ENCODE data around the gene INSC.

The INSC gene

GRCh38 chr11:15139958-15140659 lies 25.4 kb downstream of the INSC start:
- TF ChIP-seq CTCF (IDR thresholded peaks at IDR 0.05; ENCODE audit: low read depth, low read length): no peak
- no peak for DNase-seq (ENCODE audit: extremely low read depth, low read depth)

- no peak for TF ChIP-seq CTCF (IDR thresholded peaks at IDR 0.05; ENCODE audit: low read depth, low read length)
- no peak for DNase-seq (ENCODE audit: extremely low read depth, low read depth)
Observed at GRCh38 chr11:15141381-15141780, 26.7 kb downstream of the INSC start.

DNA sequence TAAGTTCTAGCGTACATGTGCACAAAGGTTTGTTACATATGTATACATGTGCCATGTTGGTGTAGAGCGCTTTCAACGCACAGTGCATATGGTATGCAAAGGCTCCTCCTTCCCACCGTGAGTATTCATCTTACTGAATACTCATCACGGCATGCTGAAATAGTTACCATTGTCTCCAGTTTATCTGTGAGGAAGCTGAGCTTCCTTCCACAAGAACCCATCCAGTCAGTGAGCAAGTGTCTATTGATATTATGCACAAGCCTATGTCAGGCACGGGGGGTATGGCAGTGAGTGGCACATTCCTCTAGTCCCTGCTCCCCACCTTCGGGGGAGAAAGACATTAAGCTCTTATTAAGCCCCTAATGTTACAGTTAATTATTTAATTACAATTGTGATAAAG lies 28.1 kb downstream of the INSC start:
- no peak for DNase-seq (ENCODE audit: extremely low read depth, low read depth)
- TF ChIP-seq CTCF (IDR thresholded peaks at IDR 0.05; ENCODE audit: low read depth, low read length): no peak

DNA sequence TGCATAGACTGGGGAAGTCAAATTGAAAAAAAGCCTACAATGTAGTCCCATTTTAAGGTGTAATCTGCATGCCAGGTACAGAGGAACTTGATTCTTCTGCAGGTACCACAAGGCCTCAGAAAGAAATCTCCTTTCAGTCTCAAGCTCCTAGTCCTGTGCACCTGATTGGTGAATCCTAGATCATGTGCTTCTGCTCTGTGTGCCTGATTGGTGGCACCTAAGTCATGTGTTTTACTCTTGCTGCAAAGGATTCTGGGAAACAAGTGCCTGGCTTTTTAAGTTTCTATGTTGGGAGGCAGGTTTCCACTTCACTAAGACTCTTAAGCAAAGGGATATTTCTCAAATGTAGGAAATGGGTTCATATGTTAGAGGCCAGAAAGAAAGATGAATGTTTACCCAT lies 29.1 kb downstream of the INSC start:
- no peak for TF ChIP-seq CTCF (IDR thresholded peaks at IDR 0.05; ENCODE audit: low read depth, low read length)
- no peak for DNase-seq (ENCODE audit: extremely low read depth, low read depth)

DNA sequence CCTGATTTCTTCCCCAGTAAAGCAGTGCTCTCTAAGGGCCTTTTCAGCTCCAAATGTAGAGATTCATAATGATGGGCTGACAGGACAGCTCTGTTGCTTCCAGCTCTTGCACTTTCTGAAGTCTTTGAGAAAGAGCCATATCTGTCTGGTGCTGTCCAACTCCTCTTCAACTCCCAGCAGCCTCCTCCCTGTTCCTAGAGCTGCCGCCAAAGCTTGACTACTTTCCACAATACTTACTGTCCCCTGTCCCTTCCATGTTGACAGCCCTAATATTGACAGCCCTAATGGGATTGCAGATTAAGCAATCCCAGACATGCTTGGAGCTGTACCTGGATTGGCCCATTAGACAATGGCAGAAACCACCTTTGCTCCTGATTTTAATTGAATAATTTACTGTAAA lies 29.6 kb downstream of the INSC start:
- DNase-seq (ENCODE audit: extremely low read depth, low read depth): no peak
- no peak for TF ChIP-seq CTCF (IDR thresholded peaks at IDR 0.05; ENCODE audit: low read depth, low read length)

DNA sequence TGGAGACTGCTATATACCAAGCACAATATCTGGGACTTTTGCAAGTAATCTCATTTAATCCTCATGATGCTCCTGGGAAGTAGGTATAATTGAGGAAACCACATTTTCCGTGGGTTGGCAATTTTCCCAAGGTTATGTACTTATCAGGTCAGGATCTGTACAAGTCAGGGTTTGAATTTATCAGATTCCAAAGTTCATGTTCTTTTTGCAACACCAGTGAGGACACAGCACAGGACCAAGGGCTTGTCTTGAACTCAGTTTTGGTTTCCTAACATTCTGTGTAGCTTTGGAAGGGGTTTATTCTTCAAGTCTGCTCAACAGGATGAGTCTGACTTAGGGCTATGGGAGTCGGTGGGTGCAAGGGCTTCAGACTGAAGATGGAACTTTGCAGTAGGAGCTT lies 30.4 kb downstream of the INSC start:
- no peak for DNase-seq (ENCODE audit: extremely low read depth, low read depth)
- TF ChIP-seq CTCF (IDR thresholded peaks at IDR 0.05; ENCODE audit: low read depth, low read length): no peak

- DNase-seq (ENCODE audit: extremely low read depth, low read depth): no peak
- no peak for TF ChIP-seq CTCF (IDR thresholded peaks at IDR 0.05; ENCODE audit: low read depth, low read length)
Observed at GRCh38 chr11:15145615-15146014, 30.9 kb downstream of the INSC start.
